ENCODE results near the gene SOX18. TPM values are rescaled to one million over a fixed set of nuclear protein-coding genes. Genes with fewer than 3 reads are reported as not detected.

SOX18 gene
- total RNA-seq, 1 donor = not detected

- no peak for TF ChIP-seq CTCF (IDR thresholded peaks at IDR 0.05; ENCODE audit: insufficient read depth, low read depth, low read length)
- peak within 1 kb of the TSS; percentile 80 for H3K4me3 ChIP-seq (ENCODE audit: low read depth, low read length)
- DNase-seq (ENCODE audit: low read depth) = no peak
Measured at GRCh38 chr20:64080013-64080812, 30.8 kb upstream of the SOX18 start, which contains the start of gene OPRL1. TSS of gene OPRL1 (plus strand) at chr20:64080082. CDS start at chr20:64092721, 12,639 bp downstream.

- peak within 1 kb of the TSS; percentile 80 for H3K4me3 ChIP-seq (ENCODE audit: low read depth, low read length)
- peak; percentile 68 for DNase-seq (ENCODE audit: low read depth)
- TF ChIP-seq CTCF (IDR thresholded peaks at IDR 0.05; ENCODE audit: insufficient read depth, low read depth, low read length) = no peak
Measured at GRCh38 chr20:64079273-64080012, 30.0 kb upstream of the SOX18 start, which contains the start of gene RGS19. TSS of gene RGS19 (minus strand) at chr20:64079518. CDS start at chr20:64076886, 2,632 bp downstream.

- H3K4me3 ChIP-seq (ENCODE audit: low read depth, low read length) = peak overlapping the region; percentile 80
- DNase-seq (ENCODE audit: low read depth) = no peak
- no peak for TF ChIP-seq CTCF (IDR thresholded peaks at IDR 0.05; ENCODE audit: insufficient read depth, low read depth, low read length)
Measured at GRCh38 chr20:64078934-64079272, 29.5 kb upstream of the SOX18 start.

- TF ChIP-seq CTCF (IDR thresholded peaks at IDR 0.05; ENCODE audit: insufficient read depth, low read depth, low read length) = no peak
- no peak for DNase-seq (ENCODE audit: low read depth)
- H3K4me3 ChIP-seq (ENCODE audit: low read depth, low read length) = peak overlapping the region; percentile 80
Measured at GRCh38 chr20:64077876-64078551, 28.6 kb upstream of the SOX18 start.

GRCh38 chr20:64077541-64077875 is 28.1 kb upstream of the SOX18 start:
- H3K4me3 ChIP-seq (ENCODE audit: low read depth, low read length) = no peak overlapping the region
- no peak for TF ChIP-seq CTCF (IDR thresholded peaks at IDR 0.05; ENCODE audit: insufficient read depth, low read depth, low read length)
- DNase-seq (ENCODE audit: low read depth) = no peak

- no peak for TF ChIP-seq CTCF (IDR thresholded peaks at IDR 0.05; ENCODE audit: insufficient read depth, low read depth, low read length)
- no peak for DNase-seq (ENCODE audit: low read depth)
- H3K4me3 ChIP-seq (ENCODE audit: low read depth, low read length) = no peak overlapping the region
Measured at GRCh38 chr20:64077094-64077493, 27.7 kb upstream of the SOX18 start.

Measured in fibroblast of villous mesenchyme (primary cell).